HG03439 (cell line): Measurements from ENCODE around the gene TMEM255B.
"Not testable (repeated sequence)": the region's sequence is repeated elsewhere in the genome, so short reads cannot be mapped to it uniquely, and the experiment has no call there.

ENCODE experiments used
- ATAC-seq: cut with Tn5 transposase; IDR thresholded peaks from one replicate; pipeline ENCODE4 v1.9.1; 2021; ENCODE audit warnings: mild to moderate bottlenecking, moderate library complexity; ENCODE audit not compliant: unreplicated experiment

Gene TMEM255B

GRCh38 chr13:113830426-113830950 is 71.5 kb downstream of the TMEM255B start:
- not testable (repeated sequence) for ATAC-seq

GRCh38 chr13:113831061-113831460 is 72.0 kb downstream of the TMEM255B start:
- ATAC-seq, result no peak

DNA sequence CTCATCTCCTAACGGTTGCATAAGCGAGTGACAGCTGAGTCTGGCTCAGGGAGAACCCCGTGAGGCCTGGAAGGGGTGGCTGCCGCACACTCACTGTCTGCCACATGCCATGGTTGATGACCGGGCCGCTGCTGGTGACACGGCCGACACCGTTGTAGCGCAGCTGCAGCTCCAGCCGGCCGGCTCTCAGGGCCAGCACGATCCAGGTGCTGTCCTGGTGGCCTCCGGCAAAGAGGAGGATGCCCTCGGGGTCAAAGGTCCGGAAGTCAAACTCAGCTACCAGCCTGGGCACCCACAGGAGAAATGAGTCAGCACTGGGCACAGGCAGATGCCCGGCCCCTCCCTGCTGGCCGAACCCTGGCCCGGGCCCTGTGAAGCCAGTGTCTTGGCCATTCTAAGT is 73.2 kb downstream of the TMEM255B start:
- no peak for ATAC-seq

- ATAC-seq, result no peak
These were observed 73.6 kb downstream of the TMEM255B start for GRCh38 chr13:113832631-113833030.

DNA sequence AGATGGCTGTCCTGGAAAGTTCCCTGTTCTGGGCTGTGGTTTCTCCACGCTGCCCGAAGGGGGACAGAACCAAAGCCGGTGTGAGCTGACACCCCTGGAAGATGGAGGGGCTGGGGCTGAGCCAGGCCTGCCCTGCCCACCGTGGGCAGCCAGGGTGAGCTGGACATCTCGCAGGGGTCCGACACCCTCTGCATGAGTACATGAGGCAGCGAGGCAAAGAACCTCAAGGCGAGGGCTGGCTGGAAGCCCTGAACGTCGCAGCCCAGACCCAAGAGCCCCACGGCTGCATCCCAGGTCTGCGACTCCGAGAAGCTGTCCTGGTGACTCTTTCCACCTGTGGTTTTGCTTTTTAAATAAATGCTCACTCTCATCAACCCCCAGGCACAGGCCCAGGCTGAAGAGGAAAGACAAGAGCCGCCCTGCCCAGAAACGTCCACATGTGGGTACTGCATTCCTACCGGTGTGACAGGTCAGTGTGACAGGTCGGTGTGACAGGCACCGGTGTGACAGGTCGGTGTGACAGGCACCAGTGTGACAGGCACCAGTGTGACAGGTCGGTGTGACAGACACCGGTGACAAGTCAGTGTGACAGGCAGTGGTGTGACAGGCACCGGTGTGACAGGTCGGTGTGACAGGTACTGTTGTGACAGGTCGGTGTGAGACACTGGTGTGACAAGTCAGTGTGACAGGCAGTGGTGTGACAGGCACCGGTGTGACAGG is 74.2 kb downstream of the TMEM255B start:
- no peak for ATAC-seq

DNA sequence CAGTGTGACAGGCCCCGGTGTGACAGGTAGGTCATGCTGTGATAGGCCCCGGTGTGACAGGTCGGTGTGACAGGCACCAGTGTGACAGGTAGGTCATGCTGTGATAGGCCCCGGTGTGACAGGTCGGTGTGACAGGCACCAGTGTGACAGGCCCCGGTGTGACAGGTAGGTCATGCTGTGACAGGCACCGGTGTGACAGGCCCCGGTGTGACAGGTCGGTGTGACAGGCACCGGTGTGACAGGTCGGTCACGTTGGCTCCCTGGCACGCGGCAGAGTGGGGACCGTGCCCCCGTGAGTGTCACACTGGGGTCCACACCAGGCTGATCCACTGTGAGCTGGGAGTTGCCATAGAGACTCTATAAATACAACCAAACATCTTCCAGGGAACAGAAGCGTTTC is 75.0 kb downstream of the TMEM255B start:
- not testable (repeated sequence) for ATAC-seq

GRCh38 chr13:113834496-113835200 is 75.6 kb downstream of the TMEM255B start:
- ATAC-seq, result no peak

- ATAC-seq, result no peak
These were observed 76.6 kb downstream of the TMEM255B start for GRCh38 chr13:113835461-113836270.

DNA sequence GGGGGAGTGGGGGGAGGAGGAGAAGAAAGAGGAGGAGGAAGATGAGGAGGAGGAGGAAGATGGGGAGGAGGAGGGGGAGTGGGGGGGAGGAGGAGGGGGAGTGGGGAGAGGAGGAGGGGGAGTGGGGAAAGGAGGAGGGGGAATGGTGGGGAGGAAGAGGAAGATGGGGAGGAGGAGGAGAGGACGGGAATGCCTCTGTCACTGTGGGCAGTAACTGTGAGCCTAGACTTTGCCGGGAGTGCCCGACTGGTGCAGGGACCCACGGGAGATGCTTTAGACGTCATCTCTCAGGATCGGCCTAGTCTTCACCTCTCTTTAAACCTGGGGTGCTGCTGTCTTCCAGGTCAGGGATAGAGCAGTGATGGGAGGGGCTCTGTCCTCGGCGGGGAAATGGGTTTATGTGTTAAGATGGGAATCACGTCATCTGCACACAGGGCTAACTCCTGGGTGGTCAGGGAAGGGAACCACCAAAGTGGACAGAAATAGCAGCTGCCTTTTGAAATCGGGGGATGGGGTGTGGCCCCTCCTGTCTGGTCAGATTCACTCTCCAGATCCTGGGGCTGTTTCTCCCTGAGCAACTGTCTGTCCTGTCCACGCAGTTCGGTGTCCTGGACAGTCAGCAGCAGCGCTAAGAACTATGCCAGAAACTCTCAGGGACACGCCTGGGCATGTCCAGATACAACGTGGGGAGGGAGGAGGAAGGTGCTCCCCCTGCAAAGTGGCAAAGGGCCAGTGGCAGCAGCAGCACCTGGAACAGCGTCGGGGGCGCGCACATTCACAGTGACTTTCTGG is 77.9 kb downstream of the TMEM255B start:
- ATAC-seq, result no peak

DNA sequence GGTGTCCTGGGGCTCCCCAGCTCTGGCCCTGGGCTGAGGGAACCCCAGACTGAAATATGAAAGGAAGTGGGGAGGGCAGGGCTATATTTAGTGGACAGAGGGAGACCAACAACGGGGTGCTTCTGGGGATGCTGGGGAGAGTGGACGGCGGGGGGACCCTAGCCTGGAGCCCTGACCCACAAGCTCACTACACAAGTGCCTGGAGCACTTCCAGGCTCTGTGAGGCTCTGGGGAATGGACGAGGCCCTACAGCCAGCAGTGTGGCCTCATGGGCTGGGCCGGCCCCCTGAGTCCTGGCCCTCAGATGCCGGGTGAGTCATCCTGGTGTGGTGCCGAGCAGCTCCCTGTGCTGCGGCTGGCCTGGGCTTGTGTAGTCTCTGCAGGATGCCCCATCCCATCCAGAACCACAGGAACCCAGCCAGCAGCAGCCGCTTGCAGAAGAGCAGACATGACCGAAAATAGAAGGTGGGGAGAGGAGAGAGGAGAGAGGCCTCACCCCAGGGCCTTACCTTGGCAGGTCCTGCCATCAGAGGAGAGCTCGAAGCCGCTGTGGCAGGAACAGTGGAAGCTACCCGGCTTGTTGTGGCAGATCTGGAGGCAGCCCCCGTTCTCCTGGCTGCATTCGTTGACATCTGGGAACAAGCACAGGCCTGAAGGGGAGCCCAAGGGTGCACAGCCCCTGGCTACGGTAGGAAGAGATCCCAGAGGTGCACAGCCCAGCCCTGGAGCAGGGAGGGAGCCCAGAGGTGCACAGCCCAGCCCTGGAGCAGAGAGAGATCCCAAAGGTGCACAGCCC is 78.7 kb downstream of the TMEM255B start:
- ATAC-seq, result no peak

DNA sequence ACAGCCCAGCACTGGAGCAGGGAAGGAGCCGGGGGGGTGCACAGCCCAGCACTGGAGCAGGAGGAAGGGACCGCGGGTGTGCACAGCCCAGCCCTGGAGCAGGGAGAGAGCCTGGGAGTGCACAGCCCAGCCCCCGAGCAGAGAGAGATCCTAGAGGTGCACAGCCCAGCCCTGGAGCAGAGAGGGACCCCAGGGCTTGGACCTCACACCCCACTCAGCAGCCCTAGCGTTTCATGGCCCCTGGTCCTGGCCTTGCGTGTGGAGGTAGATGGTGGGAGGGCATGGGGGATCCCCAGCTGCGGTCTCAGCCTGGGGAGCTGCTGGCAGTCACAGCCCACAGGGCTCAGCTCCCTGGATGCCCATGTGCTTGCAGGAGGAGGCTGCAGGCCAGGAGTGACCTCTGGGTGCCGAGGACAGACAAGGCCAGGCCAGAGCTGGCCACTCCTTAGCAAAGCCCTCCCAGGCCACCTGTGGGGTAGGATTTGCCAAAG is 79.7 kb downstream of the TMEM255B start:
- no peak for ATAC-seq

DNA sequence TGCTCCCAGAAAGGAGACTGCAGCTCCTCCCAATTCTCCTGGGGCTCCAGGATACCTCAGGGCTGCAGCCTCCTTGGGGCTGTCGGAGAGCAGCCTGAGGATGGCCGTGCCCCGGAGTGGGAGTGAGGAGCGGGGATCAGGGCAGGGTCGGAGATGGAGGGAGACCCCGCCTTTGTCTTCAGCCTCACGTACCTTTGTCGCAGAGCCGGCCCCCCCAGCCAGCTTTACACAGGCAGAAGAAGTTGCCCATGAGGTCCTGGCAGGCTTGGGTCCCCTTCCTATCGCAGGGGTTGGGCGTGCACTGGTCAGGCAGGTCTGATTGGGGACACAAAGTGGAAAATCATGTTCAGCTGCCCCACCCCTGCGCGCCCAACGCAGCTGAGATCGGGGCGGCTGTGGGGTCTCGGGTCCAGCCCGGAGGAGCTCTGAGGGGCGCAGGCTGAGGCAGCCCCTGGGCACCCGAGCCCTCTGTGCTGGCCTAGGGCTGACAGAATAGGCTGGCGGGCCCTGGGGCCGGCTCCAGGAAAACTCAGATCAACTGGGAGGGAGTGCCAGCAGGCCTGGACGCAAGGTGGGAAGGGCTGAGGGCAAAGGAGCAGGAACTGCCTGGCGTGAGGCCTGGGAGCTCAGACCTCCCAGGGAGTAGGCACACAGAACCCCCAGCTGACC is 80.6 kb downstream of the TMEM255B start:
- no peak for ATAC-seq

DNA sequence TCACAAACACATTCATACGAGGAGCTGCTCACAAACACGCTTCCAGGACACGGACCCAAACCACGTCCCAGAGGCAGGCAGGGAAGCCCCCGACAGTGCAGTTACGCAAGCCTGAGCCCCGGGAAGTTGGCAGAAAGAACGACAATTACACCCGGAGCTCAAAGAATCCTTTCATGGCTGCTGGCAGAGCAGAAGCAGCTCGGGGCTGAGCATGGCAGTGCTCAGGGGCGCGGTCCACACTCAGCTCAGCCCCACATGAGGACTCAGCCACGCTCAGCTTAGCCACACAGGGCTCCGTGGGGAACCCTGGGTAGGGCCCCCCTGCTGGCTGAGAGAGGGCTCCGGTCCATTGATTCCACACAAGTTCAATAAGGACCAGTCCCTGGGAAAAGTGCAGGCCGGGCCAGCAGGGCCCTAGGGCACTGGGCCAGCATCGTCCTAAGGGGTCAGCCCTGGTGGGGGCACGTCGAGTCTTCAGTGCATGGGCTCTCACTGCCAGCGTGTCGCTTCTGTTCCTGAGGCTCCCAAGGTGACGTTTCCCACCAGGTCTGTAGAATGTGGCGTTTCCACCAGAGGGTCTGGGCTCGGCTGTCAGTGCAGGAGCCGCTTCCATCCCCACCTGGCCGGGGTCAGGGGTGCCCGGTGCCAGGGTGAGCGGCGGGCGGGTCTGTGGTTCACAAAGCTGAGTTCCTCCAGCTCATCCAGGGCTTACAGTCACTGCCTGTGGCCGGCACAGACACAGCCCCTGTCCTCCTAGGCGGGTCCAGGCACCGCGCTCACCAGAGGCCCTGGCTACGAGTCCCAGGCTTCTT is 81.7 kb downstream of the TMEM255B start:
- ATAC-seq, result no peak

- no peak for ATAC-seq
These were observed 82.3 kb downstream of the TMEM255B start for GRCh38 chr13:113841353-113841650.

DNA sequence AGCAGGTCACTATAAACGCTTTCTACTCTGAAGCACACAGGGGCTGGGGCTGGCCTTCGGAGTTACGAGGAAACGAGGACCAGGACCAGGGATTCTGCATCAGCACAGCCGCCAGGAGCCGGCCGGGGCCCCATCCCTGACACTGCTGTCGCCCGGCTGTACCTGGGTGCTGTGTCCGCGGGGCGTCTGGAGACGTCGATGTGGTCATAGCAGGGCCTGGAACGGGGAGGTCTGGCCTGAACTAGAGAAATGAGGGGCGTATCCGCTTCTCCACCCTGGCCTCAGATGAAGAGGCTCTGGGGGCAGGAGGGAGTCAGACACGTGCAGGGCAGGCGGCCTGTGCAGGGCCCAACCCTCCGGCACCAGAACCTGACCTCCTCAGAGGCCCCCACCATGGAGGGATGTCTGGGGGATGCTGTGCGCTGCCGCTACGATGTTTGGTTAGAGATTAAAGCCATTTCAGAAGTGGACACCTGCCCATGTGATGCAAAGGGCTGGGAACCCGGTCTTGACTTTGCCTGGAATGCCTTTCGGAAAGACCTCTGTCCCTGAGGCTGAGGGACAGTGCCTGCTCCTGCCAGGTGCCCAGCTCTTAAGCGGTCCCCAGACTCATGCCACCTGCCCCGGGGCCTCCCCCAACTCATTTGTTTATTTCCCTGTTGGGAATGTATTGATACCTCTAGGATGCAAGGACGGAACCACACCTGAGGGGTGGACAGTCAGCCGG is 83.5 kb downstream of the TMEM255B start:
- no peak for ATAC-seq

GRCh38 chr13:113843063-113843654 is 84.1 kb downstream of the TMEM255B start:
- ATAC-seq, result no peak

GRCh38 chr13:113843864-113844556 is 85.0 kb downstream of the TMEM255B start:
- ATAC-seq, result no peak
